ENCODE results near the gene RASGEF1C.

- TF ChIP-seq, protein P1, sequence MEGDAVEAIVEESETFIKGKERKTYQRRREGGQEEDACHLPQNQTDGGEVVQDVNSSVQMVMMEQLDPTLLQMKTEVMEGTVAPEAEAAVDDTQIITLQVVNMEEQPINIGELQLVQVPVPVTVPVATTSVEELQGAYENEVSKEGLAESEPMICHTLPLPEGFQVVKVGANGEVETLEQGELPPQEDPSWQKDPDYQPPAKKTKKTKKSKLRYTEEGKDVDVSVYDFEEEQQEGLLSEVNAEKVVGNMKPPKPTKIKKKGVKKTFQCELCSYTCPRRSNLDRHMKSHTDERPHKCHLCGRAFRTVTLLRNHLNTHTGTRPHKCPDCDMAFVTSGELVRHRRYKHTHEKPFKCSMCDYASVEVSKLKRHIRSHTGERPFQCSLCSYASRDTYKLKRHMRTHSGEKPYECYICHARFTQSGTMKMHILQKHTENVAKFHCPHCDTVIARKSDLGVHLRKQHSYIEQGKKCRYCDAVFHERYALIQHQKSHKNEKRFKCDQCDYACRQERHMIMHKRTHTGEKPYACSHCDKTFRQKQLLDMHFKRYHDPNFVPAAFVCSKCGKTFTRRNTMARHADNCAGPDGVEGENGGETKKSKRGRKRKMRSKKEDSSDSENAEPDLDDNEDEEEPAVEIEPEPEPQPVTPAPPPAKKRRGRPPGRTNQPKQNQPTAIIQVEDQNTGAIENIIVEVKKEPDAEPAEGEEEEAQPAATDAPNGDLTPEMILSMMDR (IDR thresholded peaks at IDR 0.05; ENCODE audit: low read depth, low read length, missing input control), result no peak
- TF ChIP-seq REST (IDR thresholded peaks at IDR 0.05), result no peak
- no peak for TF ChIP-seq GABPA (IDR thresholded peaks at IDR 0.05 in 1 of 2, conservative IDR thresholded peaks at IDR 0.05 in 1 of 2)
- TF ChIP-seq ATF3 (IDR thresholded peaks at IDR 0.05), result no peak
- TF ChIP-seq, protein P2, sequence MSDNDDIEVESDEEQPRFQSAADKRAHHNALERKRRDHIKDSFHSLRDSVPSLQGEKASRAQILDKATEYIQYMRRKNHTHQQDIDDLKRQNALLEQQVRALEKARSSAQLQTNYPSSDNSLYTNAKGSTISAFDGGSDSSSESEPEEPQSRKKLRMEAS (IDR thresholded peaks at IDR 0.05), result peak; percentile 17
- no peak for TF ChIP-seq EGR1 (IDR thresholded peaks at IDR 0.05; ENCODE audit: low read depth in 2 of 2)
- no peak for TF ChIP-seq FOXA1 (IDR thresholded peaks at IDR 0.05)
- TF ChIP-seq YY1 (IDR thresholded peaks at IDR 0.05), result peak; percentile 42
- TF ChIP-seq JUND (IDR thresholded peaks at IDR 0.05), result no peak
- no peak for TF ChIP-seq SP1 (IDR thresholded peaks at IDR 0.05)
- TF ChIP-seq ZBTB33 (IDR thresholded peaks at IDR 0.05), result no peak
- TF ChIP-seq RAD21 (IDR thresholded peaks at IDR 0.05), result no peak
- TF ChIP-seq RXRA (IDR thresholded peaks at IDR 0.05), result no peak
Measured at GRCh38 chr5:180070756-180071530, 138.1 kb downstream of the RASGEF1C start.

All from liver (tissue), 3 donors.